GM20000 (cell line): ENCODE data around the gene LGALS9B.
"Not testable (repeated sequence)": the region's sequence is repeated elsewhere in the genome, so short reads cannot be mapped to it uniquely, and the experiment has no call there.

Experiments used
- DNase-seq: peaks from one replicate; pipeline ENCODE4 v3.0.0; 2012; ENCODE audit warnings: low spot score

The LGALS9B gene

GRCh38 chr17:20466999-20467398 lies 340 bp downstream of the LGALS9B start:
- not testable (repeated sequence) for DNase-seq

- not testable (repeated sequence) for DNase-seq
Measured at GRCh38 chr17:20466553-20466952, 786 bp downstream of the LGALS9B start.

- DNase-seq: not testable (repeated sequence)
Measured at GRCh38 chr17:20465535-20465934, 1.8 kb downstream of the LGALS9B start.

- DNase-seq: not testable (repeated sequence)
Measured at GRCh38 chr17:20464854-20465414, 2.4 kb downstream of the LGALS9B start.

GRCh38 chr17:20462158-20462557 lies 5.2 kb downstream of the LGALS9B start:
- DNase-seq: not testable (repeated sequence)

GRCh38 chr17:20457848-20458381 lies 9.4 kb downstream of the LGALS9B start:
- DNase-seq: not testable (repeated sequence)

GRCh38 chr17:20455106-20455505 lies 12.2 kb downstream of the LGALS9B start:
- DNase-seq: not testable (repeated sequence)

GRCh38 chr17:20453820-20454434 lies 13.4 kb downstream of the LGALS9B start:
- not testable (repeated sequence) for DNase-seq

GRCh38 chr17:20450852-20451251 lies 16.5 kb downstream of the LGALS9B start:
- DNase-seq: not testable (repeated sequence)

- DNase-seq: not testable (repeated sequence)
Measured at GRCh38 chr17:20447534-20448321, 19.6 kb downstream of the LGALS9B start.

- DNase-seq: not testable (repeated sequence)
Measured at GRCh38 chr17:20446895-20447294, 20.4 kb downstream of the LGALS9B start.

GRCh38 chr17:20444581-20445236 lies 22.6 kb downstream of the LGALS9B start:
- not testable (repeated sequence) for DNase-seq

- not testable (repeated sequence) for DNase-seq
Measured at GRCh38 chr17:20444173-20444572, 23.2 kb downstream of the LGALS9B start.

- not testable (repeated sequence) for DNase-seq
Measured at GRCh38 chr17:20443632-20444031, 23.7 kb downstream of the LGALS9B start.

- not testable (repeated sequence) for DNase-seq
Measured at GRCh38 chr17:20440665-20441064, 26.7 kb downstream of the LGALS9B start.

- not testable (repeated sequence) for DNase-seq
Measured at GRCh38 chr17:20435166-20435565, 32.2 kb downstream of the LGALS9B start.

GRCh38 chr17:20433382-20433781 lies 34.0 kb downstream of the LGALS9B start:
- DNase-seq: not testable (repeated sequence)

- not testable (repeated sequence) for DNase-seq
Measured at GRCh38 chr17:20427264-20427663, 40.1 kb downstream of the LGALS9B start.

GRCh38 chr17:20422826-20423225 lies 44.5 kb downstream of the LGALS9B start:
- DNase-seq: not testable (repeated sequence)

GRCh38 chr17:20418838-20419237 lies 48.5 kb downstream of the LGALS9B start:
- not testable (repeated sequence) for DNase-seq

GRCh38 chr17:20417492-20418080 lies 49.8 kb downstream of the LGALS9B start:
- not testable (repeated sequence) for DNase-seq
